HG03175 (cell line): ENCODE measurements around the gene SLC31A1.

ENCODE experiments used
- ATAC-seq: cut with Tn5 transposase; IDR thresholded peaks from one replicate; pipeline ENCODE4 v1.9.1; 2021; ENCODE audit warnings: mild to moderate bottlenecking, moderate library complexity; ENCODE audit not compliant: unreplicated experiment

The SLC31A1 gene

DNA sequence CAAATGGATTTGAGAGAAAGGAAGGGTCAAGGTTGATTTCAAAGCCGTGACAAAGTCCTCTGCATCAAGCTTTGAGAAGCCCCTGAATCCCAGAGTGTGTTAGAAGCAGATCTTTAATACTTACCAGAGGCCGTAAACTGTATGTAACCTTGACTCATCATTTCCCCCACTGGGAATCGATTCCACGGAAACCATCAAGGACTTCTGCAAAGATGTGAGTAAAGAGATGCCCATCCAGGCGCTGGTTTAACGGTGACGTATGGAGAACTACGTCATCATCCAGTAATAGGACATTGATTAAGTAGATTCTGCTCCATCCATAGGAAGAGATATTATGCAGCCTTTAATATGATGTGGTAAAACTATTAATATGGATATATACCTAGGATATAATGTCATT lies 80.2 kb downstream of the SLC31A1 start:
- no peak for ATAC-seq

DNA sequence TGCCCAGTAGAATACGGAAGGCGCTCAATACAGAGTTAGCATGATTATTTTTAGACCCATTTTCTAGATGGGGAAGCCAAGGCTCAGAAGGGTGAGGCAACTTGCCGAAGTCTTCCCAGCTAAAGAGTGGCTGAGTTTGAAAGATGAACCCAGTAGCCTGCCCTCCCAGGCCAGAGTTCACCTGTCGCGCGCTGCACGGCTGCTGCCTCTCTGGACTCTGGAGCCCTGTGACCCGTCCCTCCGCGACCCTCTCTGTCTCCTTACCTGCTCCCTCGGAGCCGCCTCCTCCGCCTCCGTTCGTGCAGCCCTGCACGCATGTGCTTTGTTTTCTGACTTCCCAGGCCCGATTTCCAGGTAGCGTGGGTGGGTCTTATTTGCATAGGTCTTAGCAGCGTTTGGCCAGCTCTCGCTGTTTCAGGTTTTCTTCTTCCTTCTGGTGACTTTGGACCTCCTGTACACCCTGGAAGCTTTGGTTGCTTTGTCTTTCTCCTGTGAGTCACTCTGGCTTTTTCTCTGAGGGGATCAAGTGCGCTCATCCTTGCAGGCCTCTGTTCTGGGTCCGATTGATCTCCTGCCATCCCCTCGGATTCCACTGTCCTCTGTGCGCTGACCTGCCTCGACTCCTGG lies 81.6 kb downstream of the SLC31A1 start, which contains the start of gene RNF183:
RNF183 (minus strand) TSS at position 585 of the 627 bp plus-strand sequence. CDS start 5,192 bp downstream, outside the sequence.
- no peak for ATAC-seq

GRCh38 chr9:113306566-113306965 lies 85.2 kb downstream of the SLC31A1 start:
- ATAC-seq, result no peak

GRCh38 chr9:113307396-113307975 lies 86.1 kb downstream of the SLC31A1 start:
- ATAC-seq, result no peak

DNA sequence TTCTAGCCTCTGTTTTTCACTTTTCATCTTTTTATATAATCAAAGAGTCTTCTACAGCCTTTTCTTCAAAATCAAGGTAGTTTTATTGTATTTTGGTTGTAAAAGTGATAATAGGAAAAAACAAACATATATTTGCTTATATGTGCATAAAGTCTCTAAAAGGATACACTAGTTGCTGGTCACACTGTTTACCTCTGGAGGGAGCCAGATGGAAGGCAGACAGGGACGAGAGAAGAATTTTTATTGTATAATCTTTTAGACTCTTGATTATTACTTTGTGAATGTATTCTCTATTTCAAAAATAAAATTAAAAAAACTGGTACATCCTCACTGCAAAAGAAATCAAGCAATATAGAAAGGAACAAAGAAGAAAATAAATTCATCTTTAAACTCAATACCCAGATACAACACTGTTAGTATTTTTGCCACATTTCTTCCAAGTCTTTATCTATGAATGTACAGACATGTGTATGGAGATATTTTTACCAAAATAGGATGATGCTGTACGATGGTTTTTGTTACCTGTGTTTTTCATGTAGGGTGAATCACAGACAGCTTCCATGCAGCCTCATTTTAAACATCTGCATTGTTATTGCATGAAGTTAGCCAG lies 88.0 kb downstream of the SLC31A1 start:
- ATAC-seq, result no peak

GRCh38 chr9:113310538-113310937 lies 89.2 kb downstream of the SLC31A1 start:
- ATAC-seq, result no peak

DNA sequence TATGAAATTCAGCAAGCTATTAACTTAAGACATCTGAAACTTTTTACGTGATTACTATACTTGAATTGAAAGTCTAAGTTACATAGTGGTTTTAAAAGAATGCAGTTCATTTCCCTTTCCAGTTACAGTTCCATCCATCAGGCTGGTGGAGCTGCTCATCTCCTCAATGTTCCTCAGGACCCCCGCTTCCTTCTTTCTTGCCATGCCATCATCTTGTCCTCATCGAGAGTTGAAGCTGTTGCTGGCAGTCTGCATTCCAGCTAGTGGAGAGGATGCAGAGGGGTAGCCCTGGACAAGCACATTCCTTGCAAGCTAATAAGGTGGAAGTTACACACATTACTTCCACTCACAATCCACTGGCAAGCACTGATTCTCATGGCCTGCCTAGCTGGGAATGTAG lies 90.6 kb downstream of the SLC31A1 start:
- no peak for ATAC-seq

GRCh38 chr9:113313261-113313660 lies 91.9 kb downstream of the SLC31A1 start:
- ATAC-seq, result no peak
